GM12878 (cell line): Measurements from ENCODE around the gene CNPPD1. TPM values are rescaled to one million over a fixed set of nuclear protein-coding genes. Genes with fewer than 3 reads are reported as not detected.

Experiments used
- ATAC-seq: fragments of 200-7000 bp; cut with Tn5 transposase; 3 replicates; pipeline ENCODE4 v1.9.1; 2020; ENCODE audit warnings: mild to moderate bottlenecking, moderate library complexity
- BruUV-seq: library from RNA; stranded (reverse); fragments of 400-500 nt; replicated peaks from 2 replicates; lab custom pipeline; 2021; lab: Mats Ljungman, UMichigan
- CTCF ChIA-PET: fragments of 300-600 bp; sonication (Branson Sonifier 250); formaldehyde crosslinking; extraction: SDS; loops from one replicate; lab custom pipeline; 2021; ENCODE audit warnings: inconsistent platforms; lab: Yijun Ruan, JAX
- POLR2A ChIA-PET: fragments of 350-600 bp; formaldehyde crosslinking; extraction: SDS; loops from one replicate; lab custom pipeline; 2021; ENCODE audit warnings: inconsistent platforms; lab: Charles Lee
- RAD21 ChIA-PET: fragments of 300-600 bp; sonication (Branson Sonifier 250); formaldehyde crosslinking; loops from one replicate; lab custom pipeline; 2023; ENCODE audit warnings: antibody characterized with exemption; ENCODE audit not compliant: unreplicated experiment; lab: Charles Lee
- SMC1A ChIA-PET: fragments of 300-600 bp; sonication (Branson Sonifier 250); formaldehyde crosslinking; loops from one replicate; lab custom pipeline; 2023; ENCODE audit not compliant: unreplicated experiment, uncharacterized antibody; lab: Charles Lee
- DNase-seq: peaks from one replicate; pipeline ENCODE4 v3.0.0-alpha.2; 2011; ENCODE audit warnings: low read depth, low spot score
- FAIRE-seq: peaks from 3 replicates; lab custom pipeline; 2011; peaks lifted over from hg19 to GRCh38; lab: Jason Lieb, UNC
- H2AFZ ChIP-seq: 2 replicates; pipeline ENCODE4 v1.6.0; 2011; ENCODE audit warnings: low read depth, low read length, control low read depth; ENCODE audit not compliant: control insufficient read depth
- H3K27ac ChIP-seq: 2 replicates; pipeline ENCODE4 v1.5.1; 2011; ENCODE audit warnings: control low read depth; ENCODE audit not compliant: control insufficient read depth, insufficient read depth
- H3K27me3 ChIP-seq, 2 experiments: replicated peaks in 1 of 2; 2 replicates each; pipeline versions ENCODE4 v1.6.0 to v1.6.1; 2011; ENCODE audit warnings: low read length in 1 of 2; ENCODE audit not compliant: control insufficient read depth in 2 of 2, insufficient read depth in 2 of 2
- H3K36me3 ChIP-seq, 2 experiments: 2 replicates each; pipeline ENCODE4 v1.5.1; 2011; ENCODE audit warnings: low read length in 1 of 2; ENCODE audit not compliant: control insufficient read depth in 2 of 2, insufficient read depth in 2 of 2
- H3K4me1 ChIP-seq: 2 replicates; pipeline ENCODE4 v1.6.1; 2011; ENCODE audit warnings: mild to moderate bottlenecking, low read length, moderate library complexity, mixed read lengths; ENCODE audit not compliant: control insufficient read depth, insufficient read depth
- H3K4me2 ChIP-seq: 2 replicates; pipeline ENCODE4 v1.6.0; 2011; ENCODE audit warnings: control low read depth; ENCODE audit not compliant: control insufficient read depth, insufficient read depth
- H3K4me3 ChIP-seq: fragments of 200-600 bp; sonication (generic); 2 replicates; pipeline ENCODE4 v1.5.1; 2016
- H3K79me2 ChIP-seq: 2 replicates; pipeline ENCODE4 v1.6.0; 2011; ENCODE audit warnings: low read length; ENCODE audit not compliant: control insufficient read depth, insufficient read depth
- H3K9ac ChIP-seq: 2 replicates; pipeline ENCODE4 v1.8.0; 2011; ENCODE audit warnings: low read length, control low read depth, mixed read lengths; ENCODE audit not compliant: control insufficient read depth, insufficient read depth
- H3K9me3 ChIP-seq: replicated peaks from 3 replicates; pipeline ENCODE4 v1.5.1; 2011; ENCODE audit warnings: mild to moderate bottlenecking, low read length; ENCODE audit not compliant: control insufficient read depth, insufficient read depth
- H4K20me1 ChIP-seq: 2 replicates; pipeline ENCODE4 v1.6.0; 2011; ENCODE audit not compliant: control insufficient read depth, insufficient read depth
- ATF3 ChIP-seq: IDR thresholded peaks from 2 replicates; pipeline ENCODE4 v1.6.1; 2011; ENCODE audit warnings: low read depth, mild to moderate bottlenecking, low read length, moderate library complexity, borderline replicate concordance; ENCODE audit errors: extremely low read depth
- BHLHE40 ChIP-seq, 2 experiments: fragments of 450-650 bp in 1 of 2; IDR thresholded peaks; 2 replicates each; pipeline ENCODE4 v1.6.1; 2011 to 2017; ENCODE audit warnings: low read depth in 2 of 2, borderline replicate concordance in 1 of 2, improper control_type of control experiment in 1 of 2, low read length in 1 of 2, mild to moderate bottlenecking in 1 of 2
- CEBPB ChIP-seq, 2 experiments: fragments of 150-350 bp in 1 of 2; IDR thresholded peaks; 2 replicates each; pipeline ENCODE4 v1.6.1; 2012 to 2014; ENCODE audit warnings: low read depth in 2 of 2, low read length in 2 of 2, borderline replicate concordance in 1 of 2, inconsistent platforms in 1 of 2
- NR2C1 ChIP-seq: fragments of 450-650 bp; IDR thresholded peaks from 2 replicates; pipeline ENCODE4 v1.6.1; 2017; ENCODE audit warnings: antibody characterized with exemption, mild to moderate bottlenecking, moderate library complexity
- PML ChIP-seq: IDR thresholded peaks from 2 replicates; pipeline ENCODE4 v1.6.1; 2012; ENCODE audit warnings: low read length, inconsistent platforms
- RUNX3 ChIP-seq: IDR thresholded peaks from 2 replicates; pipeline ENCODE4 v1.6.1; 2012; ENCODE audit warnings: low read length, inconsistent platforms
- WGBS: methylation state at CpG from one replicate; pipeline ENCODE4 v1.1.6; 2016; ENCODE audit warnings: low lambda C conversion rate; ENCODE audit not compliant: insufficient replicate concordance, insufficient coverage; ENCODE audit errors: missing lambda C conversion rate; 5-methylcytosine and 5-hydroxymethylcytosine counted together
- in situ Hi-C: fragments of 300-500 bp; cut with MboI; formaldehyde crosslinking; loops from 9 replicates; pipeline ENCODE4 v1.14.3; 2018; ENCODE audit warnings: mixed read lengths
- intact Hi-C: fragments of 100-400 bp; cut with micrococcal nuclease; formaldehyde crosslinking; loops from one replicate; pipeline ENCODE4 v1.14.2; 2022; ENCODE audit not compliant: unreplicated experiment
- polyA plus RNA-seq, 11 experiments: library from polyadenylated mRNA; depleted of rRNA in 4 of 11; unstranded in 6 of 11; stranded (reverse) in 5 of 11; fragments of >200 nt; fragmentation: Nextera tagmentation in 4 of 11; fragmentation: Illumina TruSeq in 1 of 11; extraction: Ambion mirVana in 4 of 11; extraction: Trizol in 1 of 11; gene quantifications; 1 replicate in 1 of 11; 2 replicates in 10 of 11; pipeline versions ENCODE4 v1.2.1 to v1.2.3, GENCODE V29; 2011 to 2016; ENCODE audit warnings: inconsistent platforms in 2 of 11, missing spikeins in 2 of 11, low read depth in 1 of 11
- total RNA-seq, 4 experiments: library from RNA; depleted of rRNA in 3 of 4; stranded (reverse); fragments of >200 nt in 3 of 4; fragmentation: Illumina TruSeq in 1 of 4; extraction: Trizol in 1 of 4; gene quantifications; 2 replicates each; pipeline versions ENCODE4 v1.2.1 to v1.2.3, GENCODE V29; 2013 to 2021
- TF ChIP-seq, protein P1 (sequence below): fragments of 450-650 bp; conservative IDR thresholded peaks from 2 replicates; pipeline ENCODE4 v1.6.1; 2017; ENCODE audit warnings: mild to moderate bottlenecking, moderate library complexity
- TF ChIP-seq, protein P2 (sequence below): IDR thresholded peaks from 2 replicates; pipeline ENCODE4 v1.6.1; 2012; ENCODE audit warnings: mild to moderate bottlenecking, low read depth, low read length
- TF ChIP-seq, protein P3 (sequence below): IDR thresholded peaks from 2 replicates; pipeline ENCODE4 v1.6.1; 2012; ENCODE audit warnings: improper control_type of control experiment, low read depth, low read length; ENCODE audit not compliant: insufficient replicate concordance

Gene CNPPD1
- total and polyA plus RNA-seq, 10 of the 15 experiments (the other 5 are each of a cell fraction or from before 2014, with no cell fraction given): 12.2 to 86.6 (median 43.4) TPM

GRCh38 chr2:219218217-219218731, 41.5 kb upstream of the CNPPD1 start:
- in situ Hi-C loops (no loop called here), intact Hi-C loops (loop anchor here (2.0 kb wide), 1 partner anchor 77 kb away; no protein-coding TSS in a partner anchor)
- Histone ChIP-seq H3K36me3 (peaks cover 10 to 20% of the 10 kb centered on the region in 2 experiments), H3K27me3 (no peaks in the 10 kb centered on the region), H3K9me3 (no peaks in the 10 kb centered on the region), H4K20me1 (no peaks in the 10 kb centered on the region; the same call in 1 of the 2 replicates), H3K79me2 (peaks cover 14% of the 10 kb centered on the region), H2AFZ (peak overlapping the region; percentile 79), H3K4me3 (peak overlapping the region; percentile 92), H3K4me2 (peak overlapping the region; percentile 99), H3K9ac (peak overlapping the region; percentile 76), H3K27ac (peak overlapping the region; percentile 63), H3K4me1 (peaks cover 16% of the 10 kb centered on the region)
- 13% methylated on average over 37 of the region's 37 CpGs for WGBS
- ChIA-PET CTCF (interaction anchor here (0.6 to 1.7 kb wide), 4 partner anchors 9 to 77 kb away, joined by 3 to 5 read pairs (median 3); no protein-coding TSS in a partner anchor), POLR2A (interaction anchor here (0.6 to 3.8 kb wide), 13 partner anchors 8 to 153 kb away, joined by 3 to 21 read pairs (median 5); partner anchors contain the start of genes ANKZF1, ATG9A, CNPPD1 and DNAJB2), SMC1A (interaction anchor here (0.7 to 1.8 kb wide), 6 partner anchors 11 to 60 kb away, joined by 3 to 8 read pairs (median 4); partner anchors contain the start of genes ANKZF1, ATG9A, GLB1L and STK16), RAD21 (interaction anchor here (0.9 to 2.2 kb wide), 5 partner anchors 11 to 60 kb away, joined by 3 to 11 read pairs (median 5); partner anchors contain the start of genes ANKZF1, ATG9A, GLB1L and STK16)
- FAIRE-seq: no peak
- DNase-seq: no peak
- BruUV-seq: no TSS peak
- peak; percentile 65 for ATAC-seq
- TF ChIP-seq, protein P1, sequence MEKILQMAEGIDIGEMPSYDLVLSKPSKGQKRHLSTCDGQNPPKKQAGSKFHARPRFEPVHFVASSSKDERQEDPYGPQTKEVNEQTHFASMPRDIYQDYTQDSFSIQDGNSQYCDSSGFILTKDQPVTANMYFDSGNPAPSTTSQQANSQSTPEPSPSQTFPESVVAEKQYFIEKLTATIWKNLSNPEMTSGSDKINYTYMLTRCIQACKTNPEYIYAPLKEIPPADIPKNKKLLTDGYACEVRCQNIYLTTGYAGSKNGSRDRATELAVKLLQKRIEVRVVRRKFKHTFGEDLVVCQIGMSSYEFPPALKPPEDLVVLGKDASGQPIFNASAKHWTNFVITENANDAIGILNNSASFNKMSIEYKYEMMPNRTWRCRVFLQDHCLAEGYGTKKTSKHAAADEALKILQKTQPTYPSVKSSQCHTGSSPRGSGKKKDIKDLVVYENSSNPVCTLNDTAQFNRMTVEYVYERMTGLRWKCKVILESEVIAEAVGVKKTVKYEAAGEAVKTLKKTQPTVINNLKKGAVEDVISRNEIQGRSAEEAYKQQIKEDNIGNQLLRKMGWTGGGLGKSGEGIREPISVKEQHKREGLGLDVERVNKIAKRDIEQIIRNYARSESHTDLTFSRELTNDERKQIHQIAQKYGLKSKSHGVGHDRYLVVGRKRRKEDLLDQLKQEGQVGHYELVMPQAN: peak; percentile 94
- TF ChIP-seq, protein P2, sequence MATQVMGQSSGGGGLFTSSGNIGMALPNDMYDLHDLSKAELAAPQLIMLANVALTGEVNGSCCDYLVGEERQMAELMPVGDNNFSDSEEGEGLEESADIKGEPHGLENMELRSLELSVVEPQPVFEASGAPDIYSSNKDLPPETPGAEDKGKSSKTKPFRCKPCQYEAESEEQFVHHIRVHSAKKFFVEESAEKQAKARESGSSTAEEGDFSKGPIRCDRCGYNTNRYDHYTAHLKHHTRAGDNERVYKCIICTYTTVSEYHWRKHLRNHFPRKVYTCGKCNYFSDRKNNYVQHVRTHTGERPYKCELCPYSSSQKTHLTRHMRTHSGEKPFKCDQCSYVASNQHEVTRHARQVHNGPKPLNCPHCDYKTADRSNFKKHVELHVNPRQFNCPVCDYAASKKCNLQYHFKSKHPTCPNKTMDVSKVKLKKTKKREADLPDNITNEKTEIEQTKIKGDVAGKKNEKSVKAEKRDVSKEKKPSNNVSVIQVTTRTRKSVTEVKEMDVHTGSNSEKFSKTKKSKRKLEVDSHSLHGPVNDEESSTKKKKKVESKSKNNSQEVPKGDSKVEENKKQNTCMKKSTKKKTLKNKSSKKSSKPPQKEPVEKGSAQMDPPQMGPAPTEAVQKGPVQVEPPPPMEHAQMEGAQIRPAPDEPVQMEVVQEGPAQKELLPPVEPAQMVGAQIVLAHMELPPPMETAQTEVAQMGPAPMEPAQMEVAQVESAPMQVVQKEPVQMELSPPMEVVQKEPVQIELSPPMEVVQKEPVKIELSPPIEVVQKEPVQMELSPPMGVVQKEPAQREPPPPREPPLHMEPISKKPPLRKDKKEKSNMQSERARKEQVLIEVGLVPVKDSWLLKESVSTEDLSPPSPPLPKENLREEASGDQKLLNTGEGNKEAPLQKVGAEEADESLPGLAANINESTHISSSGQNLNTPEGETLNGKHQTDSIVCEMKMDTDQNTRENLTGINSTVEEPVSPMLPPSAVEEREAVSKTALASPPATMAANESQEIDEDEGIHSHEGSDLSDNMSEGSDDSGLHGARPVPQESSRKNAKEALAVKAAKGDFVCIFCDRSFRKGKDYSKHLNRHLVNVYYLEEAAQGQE: peak; percentile 78
- TF ChIP-seq, protein P3, sequence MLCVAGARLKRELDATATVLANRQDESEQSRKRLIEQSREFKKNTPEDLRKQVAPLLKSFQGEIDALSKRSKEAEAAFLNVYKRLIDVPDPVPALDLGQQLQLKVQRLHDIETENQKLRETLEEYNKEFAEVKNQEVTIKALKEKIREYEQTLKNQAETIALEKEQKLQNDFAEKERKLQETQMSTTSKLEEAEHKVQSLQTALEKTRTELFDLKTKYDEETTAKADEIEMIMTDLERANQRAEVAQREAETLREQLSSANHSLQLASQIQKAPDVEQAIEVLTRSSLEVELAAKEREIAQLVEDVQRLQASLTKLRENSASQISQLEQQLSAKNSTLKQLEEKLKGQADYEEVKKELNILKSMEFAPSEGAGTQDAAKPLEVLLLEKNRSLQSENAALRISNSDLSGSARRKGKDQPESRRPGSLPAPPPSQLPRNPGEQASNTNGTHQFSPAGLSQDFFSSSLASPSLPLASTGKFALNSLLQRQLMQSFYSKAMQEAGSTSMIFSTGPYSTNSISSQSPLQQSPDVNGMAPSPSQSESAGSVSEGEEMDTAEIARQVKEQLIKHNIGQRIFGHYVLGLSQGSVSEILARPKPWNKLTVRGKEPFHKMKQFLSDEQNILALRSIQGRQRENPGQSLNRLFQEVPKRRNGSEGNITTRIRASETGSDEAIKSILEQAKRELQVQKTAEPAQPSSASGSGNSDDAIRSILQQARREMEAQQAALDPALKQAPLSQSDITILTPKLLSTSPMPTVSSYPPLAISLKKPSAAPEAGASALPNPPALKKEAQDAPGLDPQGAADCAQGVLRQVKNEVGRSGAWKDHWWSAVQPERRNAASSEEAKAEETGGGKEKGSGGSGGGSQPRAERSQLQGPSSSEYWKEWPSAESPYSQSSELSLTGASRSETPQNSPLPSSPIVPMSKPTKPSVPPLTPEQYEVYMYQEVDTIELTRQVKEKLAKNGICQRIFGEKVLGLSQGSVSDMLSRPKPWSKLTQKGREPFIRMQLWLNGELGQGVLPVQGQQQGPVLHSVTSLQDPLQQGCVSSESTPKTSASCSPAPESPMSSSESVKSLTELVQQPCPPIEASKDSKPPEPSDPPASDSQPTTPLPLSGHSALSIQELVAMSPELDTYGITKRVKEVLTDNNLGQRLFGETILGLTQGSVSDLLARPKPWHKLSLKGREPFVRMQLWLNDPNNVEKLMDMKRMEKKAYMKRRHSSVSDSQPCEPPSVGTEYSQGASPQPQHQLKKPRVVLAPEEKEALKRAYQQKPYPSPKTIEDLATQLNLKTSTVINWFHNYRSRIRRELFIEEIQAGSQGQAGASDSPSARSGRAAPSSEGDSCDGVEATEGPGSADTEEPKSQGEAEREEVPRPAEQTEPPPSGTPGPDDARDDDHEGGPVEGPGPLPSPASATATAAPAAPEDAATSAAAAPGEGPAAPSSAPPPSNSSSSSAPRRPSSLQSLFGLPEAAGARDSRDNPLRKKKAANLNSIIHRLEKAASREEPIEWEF: no peak
- TF ChIP-seq CEBPB (IDR thresholded peaks at IDR 0.05; ENCODE audit: borderline replicate concordance in 1 of 2, low read depth in 2 of 2, low read length in 2 of 2) (no peak), NR2C1 (no peak), RUNX3 (0 out of 2 replicates have a peak, but pooled peaks have one; percentile 15), PML (peak; percentile 3; the same call in 1 of the 2 replicates), ATF3 (no peak), BHLHE40 (IDR thresholded peaks at IDR 0.05; ENCODE audit: borderline replicate concordance in 1 of 2, low read depth in 2 of 2, low read length in 1 of 2) (no peak)
